HepG2 (cell line): ENCODE results near the gene DGAT2. TPM values are rescaled to one million over a fixed set of nuclear protein-coding genes. Genes with fewer than 3 reads are reported as not detected.

Experiments
- BRCA1 ChIP-seq: sonication (generic); formaldehyde crosslinking; IDR thresholded peaks from 2 replicates; pipeline ENCODE4 v1.4.0; 2020; ENCODE audit warnings: missing genetic modification reagents
- BRF2 ChIP-seq: sonication (generic); formaldehyde crosslinking; IDR thresholded peaks from 2 replicates; pipeline ENCODE4 v1.8.1; 2022; ENCODE audit warnings: mild to moderate bottlenecking, missing genetic modification reagents
- CENPT ChIP-seq: sonication (generic); formaldehyde crosslinking; IDR thresholded peaks from 2 replicates; pipeline ENCODE4 v1.8.0; 2022; ENCODE audit warnings: low read depth, mild to moderate bottlenecking, moderate library complexity, missing genetic modification reagents
- HMGA1 ChIP-seq: sonication (generic); formaldehyde crosslinking; conservative IDR thresholded peaks from 2 replicates; pipeline ENCODE4 v1.4.0; 2020; ENCODE audit warnings: missing genetic modification reagents
- HMGXB4 ChIP-seq, 2 experiments: sonication (generic) in 1 of 2; formaldehyde crosslinking in 1 of 2; IDR thresholded peaks; 2 replicates each; pipeline versions ENCODE4 v1.4.0 to v1.6.1; 2018 to 2020; ENCODE audit warnings: missing genetic modification reagents in 2 of 2, borderline replicate concordance in 1 of 2, low read depth in 1 of 2, mild to moderate bottlenecking in 1 of 2, missing biosample characterization in 1 of 2
- HOXD1 ChIP-seq: sonication (generic); formaldehyde crosslinking; IDR thresholded peaks from 2 replicates; pipeline ENCODE4 v1.5.0; 2020; ENCODE audit warnings: missing genetic modification reagents
- SNAPC5 ChIP-seq: sonication (generic); formaldehyde crosslinking; IDR thresholded peaks from 2 replicates; pipeline ENCODE4 v1.8.1; 2023; ENCODE audit warnings: mild to moderate bottlenecking, missing genetic modification reagents, borderline replicate concordance
- ZC3H13 ChIP-seq: sonication (generic); formaldehyde crosslinking; IDR thresholded peaks from 2 replicates; pipeline ENCODE4 v1.8.1; 2023; ENCODE audit warnings: mild to moderate bottlenecking, missing genetic modification reagents, moderate library complexity
- ZFAT ChIP-seq: sonication (generic); formaldehyde crosslinking; conservative IDR thresholded peaks from 2 replicates; pipeline ENCODE4 v1.8.1; 2023; ENCODE audit warnings: missing genetic modification reagents, inconsistent platforms
- ZNF441 ChIP-seq: sonication (generic); formaldehyde crosslinking; IDR thresholded peaks from 2 replicates; pipeline ENCODE4 v1.7.0; 2021; ENCODE audit warnings: missing genetic modification reagents, borderline replicate concordance
- ZNF530 ChIP-seq: sonication (generic); formaldehyde crosslinking; IDR thresholded peaks from 2 replicates; pipeline ENCODE4 v1.5.0; 2020; ENCODE audit warnings: low read depth, mild to moderate bottlenecking, missing genetic modification reagents
- ZNF589 ChIP-seq: sonication (generic); formaldehyde crosslinking; conservative IDR thresholded peaks from 2 replicates; pipeline ENCODE4 v1.8.0; 2022; ENCODE audit warnings: mild to moderate bottlenecking, moderate library complexity, missing genetic modification reagents
- polyA plus RNA-seq, 8 experiments: library from polyadenylated mRNA; depleted of rRNA in 3 of 8; stranded (reverse) in 7 of 8; unstranded in 1 of 8; fragments of >200 nt; fragmentation: Illumina TruSeq in 4 of 8; extraction: Trizol in 4 of 8; gene quantifications; 2 replicates each; pipeline versions ENCODE4 v1.2.1 to v1.2.3, GENCODE V29; 2011 to 2016; ENCODE audit warnings: low read depth in 4 of 8, missing spikeins in 1 of 8, mixed read lengths in 1 of 8; ENCODE audit not compliant: insufficient read depth in 1 of 8
- total RNA-seq, 5 experiments: library from RNA; depleted of rRNA; stranded (reverse); fragments of >200 nt; fragmentation: Illumina TruSeq; extraction: Trizol; gene quantifications; 2 replicates each; pipeline ENCODE4 v1.2.3, GENCODE V29; 2016; ENCODE audit warnings: low read depth in 1 of 5
- TF ChIP-seq, protein P1 (sequence below): sonication (generic); formaldehyde crosslinking; IDR thresholded peaks from 2 replicates; pipeline ENCODE4 v1.5.1; 2020; ENCODE audit warnings: missing genetic modification reagents, mild to moderate bottlenecking, borderline replicate concordance
- TF ChIP-seq, protein P2 (sequence below): sonication (generic); formaldehyde crosslinking; IDR thresholded peaks from 2 replicates; pipeline ENCODE4 v1.8.0; 2022; ENCODE audit warnings: mild to moderate bottlenecking, missing genetic modification reagents, moderate library complexity
- TF ChIP-seq, protein P3 (sequence below): sonication (generic); formaldehyde crosslinking; IDR thresholded peaks from 2 replicates; pipeline ENCODE4 v1.8.1; 2023; ENCODE audit warnings: mild to moderate bottlenecking, moderate library complexity, missing genetic modification reagents

Gene DGAT2
- total and polyA plus RNA-seq, 2 of the 13 experiments (the other 11 are each of a cell fraction or from before 2014, with no cell fraction given) = 39.0 to 65.6 TPM

- TF ChIP-seq, protein P1, sequence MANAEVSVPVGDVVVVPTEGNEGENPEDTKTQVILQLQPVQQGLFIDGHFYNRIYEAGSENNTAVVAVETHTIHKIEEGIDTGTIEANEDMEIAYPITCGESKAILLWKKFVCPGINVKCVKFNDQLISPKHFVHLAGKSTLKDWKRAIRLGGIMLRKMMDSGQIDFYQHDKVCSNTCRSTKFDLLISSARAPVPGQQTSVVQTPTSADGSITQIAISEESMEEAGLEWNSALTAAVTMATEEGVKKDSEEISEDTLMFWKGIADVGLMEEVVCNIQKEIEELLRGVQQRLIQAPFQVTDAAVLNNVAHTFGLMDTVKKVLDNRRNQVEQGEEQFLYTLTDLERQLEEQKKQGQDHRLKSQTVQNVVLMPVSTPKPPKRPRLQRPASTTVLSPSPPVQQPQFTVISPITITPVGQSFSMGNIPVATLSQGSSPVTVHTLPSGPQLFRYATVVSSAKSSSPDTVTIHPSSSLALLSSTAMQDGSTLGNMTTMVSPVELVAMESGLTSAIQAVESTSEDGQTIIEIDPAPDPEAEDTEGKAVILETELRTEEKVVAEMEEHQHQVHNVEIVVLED (CRISPR knock-in tag) = peak; percentile 76
- TF ChIP-seq ZNF589 (CRISPR knock-in tag) (peak; percentile 63; the same call in 1 of the 2 replicates), CENPT (no peak), HOXD1 (no peak; the same call in 1 of the 2 replicates), ZNF441 (CRISPR knock-in tag) (peak; percentile 82; the same call in 1 of the 2 replicates), ZC3H13 (CRISPR knock-in tag) (peak; percentile 15; the same call in 1 of the 2 replicates), SNAPC5 (CRISPR knock-in tag) (0 out of 2 replicates have a peak, but pooled peaks have one; percentile 69), BRCA1 (CRISPR knock-in tag) (no peak), ZNF530 (CRISPR knock-in tag) (0 out of 2 replicates have a peak, but pooled peaks have one; percentile 11), HMGA1 (no peak), ZFAT (CRISPR knock-in tag) (peak; percentile 68; the same call in 1 of the 2 replicates), BRF2 (CRISPR knock-in tag) (peak; percentile 97), HMGXB4 (CRISPR knock-in tag; IDR thresholded peaks at IDR 0.05; ENCODE audit: borderline replicate concordance in 1 of 2, low read depth in 1 of 2) (peak; percentile 32 to 81; a peak in 3 of 4 replicates)
- TF ChIP-seq, protein P2, sequence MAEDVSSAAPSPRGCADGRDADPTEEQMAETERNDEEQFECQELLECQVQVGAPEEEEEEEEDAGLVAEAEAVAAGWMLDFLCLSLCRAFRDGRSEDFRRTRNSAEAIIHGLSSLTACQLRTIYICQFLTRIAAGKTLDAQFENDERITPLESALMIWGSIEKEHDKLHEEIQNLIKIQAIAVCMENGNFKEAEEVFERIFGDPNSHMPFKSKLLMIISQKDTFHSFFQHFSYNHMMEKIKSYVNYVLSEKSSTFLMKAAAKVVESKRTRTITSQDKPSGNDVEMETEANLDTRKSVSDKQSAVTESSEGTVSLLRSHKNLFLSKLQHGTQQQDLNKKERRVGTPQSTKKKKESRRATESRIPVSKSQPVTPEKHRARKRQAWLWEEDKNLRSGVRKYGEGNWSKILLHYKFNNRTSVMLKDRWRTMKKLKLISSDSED (CRISPR knock-in tag) = no peak; the same call in 1 of the 2 replicates
- TF ChIP-seq, protein P3, sequence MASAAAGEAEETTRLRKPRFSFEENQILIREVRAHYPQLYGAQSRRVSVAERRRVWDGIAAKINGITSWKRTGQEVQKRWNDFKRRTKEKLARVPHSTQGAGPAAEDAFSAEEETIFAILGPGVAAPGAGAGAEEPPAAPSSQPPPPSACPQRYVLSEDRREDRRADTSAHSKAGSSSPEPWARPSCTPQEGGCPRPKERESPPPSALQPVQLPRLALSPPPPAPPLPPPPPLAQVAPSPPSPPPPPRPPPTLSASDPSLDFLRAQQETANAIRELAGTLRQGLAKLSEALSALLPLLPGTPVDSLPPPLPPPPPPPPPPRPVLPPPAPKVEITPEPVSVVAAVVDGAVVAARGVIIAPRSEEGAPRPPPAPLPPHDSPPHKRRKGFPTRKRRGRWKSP (CRISPR knock-in tag) = peak; percentile 95
Observed at GRCh38 chr11:75768112-75768908, at the start of gene DGAT2 (continued).
